Measurements from ENCODE around the gene NRIP3. TPM values are rescaled to one million over a fixed set of nuclear protein-coding genes. Genes with fewer than 3 reads are reported as not detected.

NRIP3 gene
- total RNA-seq: 49.1 TPM

GRCh38 chr11:9003573-9004182 is at the start of gene NRIP3:
Gene NRIP3, minus strand, starts transcription at chr11:9004001. Its CDS starts 66 bp downstream, at chr11:9003935.

GRCh38 chr11:8964324-8965320 is 39.2 kb downstream of the NRIP3 start, which contains the start of gene TMEM9B:
Gene TMEM9B, minus strand, starts transcription at chr11:8964442. Its CDS starts 129 bp downstream, at chr11:8964313.

GRCh38 chr11:8942518-8943066 is 61.2 kb downstream of the NRIP3 start, which contains the start of gene ASCL3:
Gene ASCL3, minus strand, starts transcription at chr11:8943016. Its CDS starts 4,855 bp downstream, at chr11:8938161.

GRCh38 chr11:8932564-8933180 is 71.1 kb downstream of the NRIP3 start, which contains the start of gene C11orf16:
Gene C11orf16, minus strand, starts transcription at chr11:8932947. Its CDS starts 639 bp downstream, at chr11:8932308.

Small RNA genes within 50 kb of the gene (small RNA-seq; reads per million reads assigned to genes)
- not detected for gene RF00019

Other genes with a start within 250 kb of the NRIP3 start
- 30.9 TPM for gene AKIP1, start 92.8 kb downstream of the NRIP3 start, total RNA-seq
- gene C11orf16, start 71.1 kb downstream of the NRIP3 start, total RNA-seq: 0.46 TPM
- not detected for gene ASCL3, start 61.0 kb downstream of the NRIP3 start, total RNA-seq
- 75.7 TPM for gene TMEM9B, start 39.6 kb downstream of the NRIP3 start, total RNA-seq
- 12.5 TPM for gene SCUBE2, start 87.6 kb upstream of the NRIP3 start, total RNA-seq